Measurements from ENCODE around the gene MBTPS1.

DNA sequence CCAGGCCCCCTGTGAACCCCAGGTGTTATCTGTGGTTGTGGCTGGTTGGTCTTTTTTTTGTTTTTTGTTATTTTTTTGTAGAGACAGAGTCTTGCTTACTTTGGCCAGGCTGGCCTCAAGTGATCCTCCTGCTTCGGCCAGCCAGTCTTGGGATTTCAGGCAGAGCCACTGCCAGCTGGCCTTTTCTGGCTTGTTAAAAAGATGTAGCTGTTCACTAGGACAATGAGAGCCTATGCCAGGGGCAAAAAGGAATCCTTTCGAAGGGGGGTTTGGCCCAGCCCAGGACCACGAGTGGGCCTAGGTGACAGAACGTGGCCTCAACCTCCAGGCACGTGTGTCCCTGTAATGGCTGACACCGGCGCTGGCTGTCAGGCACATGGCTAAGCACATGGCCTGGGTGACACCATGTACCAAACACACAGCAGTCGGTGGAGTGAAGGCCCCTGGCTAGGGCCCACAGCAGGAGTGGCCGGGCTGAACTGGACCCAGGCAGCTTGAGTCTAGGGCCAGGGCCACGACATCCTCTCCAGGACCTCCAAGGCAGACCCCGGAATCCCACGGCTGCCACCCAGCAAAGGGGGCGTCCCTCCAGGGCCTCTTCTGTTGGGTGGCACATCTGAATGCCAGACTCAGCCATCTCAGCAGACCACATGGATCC lies 67.2 kb downstream of the MBTPS1 start:
- TF ChIP-seq, protein P1, sequence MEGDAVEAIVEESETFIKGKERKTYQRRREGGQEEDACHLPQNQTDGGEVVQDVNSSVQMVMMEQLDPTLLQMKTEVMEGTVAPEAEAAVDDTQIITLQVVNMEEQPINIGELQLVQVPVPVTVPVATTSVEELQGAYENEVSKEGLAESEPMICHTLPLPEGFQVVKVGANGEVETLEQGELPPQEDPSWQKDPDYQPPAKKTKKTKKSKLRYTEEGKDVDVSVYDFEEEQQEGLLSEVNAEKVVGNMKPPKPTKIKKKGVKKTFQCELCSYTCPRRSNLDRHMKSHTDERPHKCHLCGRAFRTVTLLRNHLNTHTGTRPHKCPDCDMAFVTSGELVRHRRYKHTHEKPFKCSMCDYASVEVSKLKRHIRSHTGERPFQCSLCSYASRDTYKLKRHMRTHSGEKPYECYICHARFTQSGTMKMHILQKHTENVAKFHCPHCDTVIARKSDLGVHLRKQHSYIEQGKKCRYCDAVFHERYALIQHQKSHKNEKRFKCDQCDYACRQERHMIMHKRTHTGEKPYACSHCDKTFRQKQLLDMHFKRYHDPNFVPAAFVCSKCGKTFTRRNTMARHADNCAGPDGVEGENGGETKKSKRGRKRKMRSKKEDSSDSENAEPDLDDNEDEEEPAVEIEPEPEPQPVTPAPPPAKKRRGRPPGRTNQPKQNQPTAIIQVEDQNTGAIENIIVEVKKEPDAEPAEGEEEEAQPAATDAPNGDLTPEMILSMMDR (IDR thresholded peaks at IDR 0.05; ENCODE audit: low read length), result no peak
- no peak for TF ChIP-seq EZH2 (IDR thresholded peaks at IDR 0.05; ENCODE audit: borderline replicate concordance, low read length)

All from OCI-LY1 (cell line).